ENCODE data around the gene CFD. TPM values are rescaled to one million over a fixed set of nuclear protein-coding genes. Genes with fewer than 3 reads are reported as not detected.
"Not testable (repeated sequence)": the region's sequence is repeated elsewhere in the genome, so short reads cannot be mapped to it uniquely, and the experiment has no call there.

The CFD gene
- total and polyA plus RNA-seq, 4 donors: 4.5 to 20.2 (median 13.6) TPM

- Histone ChIP-seq H3K4me3 (ENCODE audit: low read depth in 1 of 3, low read length in 3 of 3) (no peak overlapping the region), H3K36me3 (ENCODE audit: control insufficient read depth in 4 of 4, insufficient read depth in 3 of 4, low read depth in 1 of 4, low read length in 3 of 4) (no peaks in the 10 kb centered on the region), H3K4me1 (ENCODE audit: control insufficient read depth in 4 of 4, insufficient read depth in 4 of 4, low read length in 3 of 4) (peaks cover 7 to 15% (median 11%) of the 10 kb centered on the region in 4 donors), H3K9ac (ENCODE audit: low read depth in 1 of 2, low read length in 2 of 2) (no peak overlapping the region), H3K9me3 (ENCODE audit: control insufficient read depth in 4 of 4, low read length in 3 of 4) (no peaks in the 10 kb centered on the region), H3K27me3 (ENCODE audit: control insufficient read depth in 4 of 4, insufficient read depth in 4 of 4, low read length in 3 of 4) (peaks cover 0 to 5% (median 1%) of the 10 kb centered on the region in 4 donors), H3K27ac (ENCODE audit: low read depth in 1 of 2, low read length in 2 of 2) (no peak overlapping the region)
- no peak for DNase-seq (ENCODE audit: low spot score)
- WGBS: 36% methylated on average over 12 of the region's 12 CpGs
- TF ChIP-seq FOXA1 (IDR thresholded peaks at IDR 0.05) (no peak), RAD21 (IDR thresholded peaks at IDR 0.05) (no peak), FOXA2 (IDR thresholded peaks at IDR 0.05) (no peak), JUND (IDR thresholded peaks at IDR 0.05) (no peak), ZBTB33 (IDR thresholded peaks at IDR 0.05) (no peak), MAX (IDR thresholded peaks at IDR 0.05) (no peak), SP1 (IDR thresholded peaks at IDR 0.05) (no peak), RXRA (IDR thresholded peaks at IDR 0.05) (no peak), ATF3 (IDR thresholded peaks at IDR 0.05) (no peak)
- TF ChIP-seq, protein P1, sequence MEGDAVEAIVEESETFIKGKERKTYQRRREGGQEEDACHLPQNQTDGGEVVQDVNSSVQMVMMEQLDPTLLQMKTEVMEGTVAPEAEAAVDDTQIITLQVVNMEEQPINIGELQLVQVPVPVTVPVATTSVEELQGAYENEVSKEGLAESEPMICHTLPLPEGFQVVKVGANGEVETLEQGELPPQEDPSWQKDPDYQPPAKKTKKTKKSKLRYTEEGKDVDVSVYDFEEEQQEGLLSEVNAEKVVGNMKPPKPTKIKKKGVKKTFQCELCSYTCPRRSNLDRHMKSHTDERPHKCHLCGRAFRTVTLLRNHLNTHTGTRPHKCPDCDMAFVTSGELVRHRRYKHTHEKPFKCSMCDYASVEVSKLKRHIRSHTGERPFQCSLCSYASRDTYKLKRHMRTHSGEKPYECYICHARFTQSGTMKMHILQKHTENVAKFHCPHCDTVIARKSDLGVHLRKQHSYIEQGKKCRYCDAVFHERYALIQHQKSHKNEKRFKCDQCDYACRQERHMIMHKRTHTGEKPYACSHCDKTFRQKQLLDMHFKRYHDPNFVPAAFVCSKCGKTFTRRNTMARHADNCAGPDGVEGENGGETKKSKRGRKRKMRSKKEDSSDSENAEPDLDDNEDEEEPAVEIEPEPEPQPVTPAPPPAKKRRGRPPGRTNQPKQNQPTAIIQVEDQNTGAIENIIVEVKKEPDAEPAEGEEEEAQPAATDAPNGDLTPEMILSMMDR (IDR thresholded peaks at IDR 0.05; ENCODE audit: low read depth, low read length, missing input control): no peak
Observed at GRCh38 chr19:848386-848921, 11.0 kb upstream of the CFD start.

DNA sequence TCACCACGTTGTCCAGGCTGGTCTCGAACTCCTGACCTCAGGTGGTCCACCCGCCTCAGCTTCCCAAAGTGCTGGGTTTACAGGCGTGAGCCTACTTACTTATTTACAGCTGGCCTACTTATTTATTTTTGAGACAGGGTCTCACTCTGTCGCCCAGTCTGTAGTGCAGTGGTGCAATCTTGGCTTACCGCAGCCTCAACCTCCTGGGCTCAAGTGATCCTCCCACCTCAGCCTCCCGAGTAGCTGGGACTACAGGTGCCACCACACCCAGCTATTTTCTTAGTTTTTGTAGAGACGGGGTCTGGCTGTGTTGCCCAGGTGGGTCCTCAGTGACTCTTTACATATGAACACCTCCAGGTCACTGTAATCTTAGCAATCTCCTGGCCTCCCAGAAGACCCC, 10.3 kb upstream of the CFD start:
- not testable (repeated sequence) for H3K4me3 ChIP-seq (ENCODE audit: low read depth in 1 of 3, low read length in 3 of 3); H3K27ac ChIP-seq (ENCODE audit: low read depth in 1 of 2, low read length in 2 of 2); H3K36me3 ChIP-seq (ENCODE audit: control insufficient read depth in 4 of 4, insufficient read depth in 3 of 4, low read depth in 1 of 4, low read length in 3 of 4); DNase-seq (ENCODE audit: low spot score); H3K9me3 ChIP-seq (ENCODE audit: control insufficient read depth in 4 of 4, low read length in 3 of 4); H3K9ac ChIP-seq (ENCODE audit: low read depth in 1 of 2, low read length in 2 of 2); H3K27me3 ChIP-seq (ENCODE audit: control insufficient read depth in 4 of 4, insufficient read depth in 4 of 4, low read length in 3 of 4)
- 85% methylated on average over 8 of the region's 8 CpGs for WGBS
- H3K4me1 ChIP-seq (ENCODE audit: control insufficient read depth in 4 of 4, insufficient read depth in 4 of 4, low read length in 3 of 4): peaks cover 5 to 12% (median 8%) of the 10 kb centered on the region in 4 donors

DNA sequence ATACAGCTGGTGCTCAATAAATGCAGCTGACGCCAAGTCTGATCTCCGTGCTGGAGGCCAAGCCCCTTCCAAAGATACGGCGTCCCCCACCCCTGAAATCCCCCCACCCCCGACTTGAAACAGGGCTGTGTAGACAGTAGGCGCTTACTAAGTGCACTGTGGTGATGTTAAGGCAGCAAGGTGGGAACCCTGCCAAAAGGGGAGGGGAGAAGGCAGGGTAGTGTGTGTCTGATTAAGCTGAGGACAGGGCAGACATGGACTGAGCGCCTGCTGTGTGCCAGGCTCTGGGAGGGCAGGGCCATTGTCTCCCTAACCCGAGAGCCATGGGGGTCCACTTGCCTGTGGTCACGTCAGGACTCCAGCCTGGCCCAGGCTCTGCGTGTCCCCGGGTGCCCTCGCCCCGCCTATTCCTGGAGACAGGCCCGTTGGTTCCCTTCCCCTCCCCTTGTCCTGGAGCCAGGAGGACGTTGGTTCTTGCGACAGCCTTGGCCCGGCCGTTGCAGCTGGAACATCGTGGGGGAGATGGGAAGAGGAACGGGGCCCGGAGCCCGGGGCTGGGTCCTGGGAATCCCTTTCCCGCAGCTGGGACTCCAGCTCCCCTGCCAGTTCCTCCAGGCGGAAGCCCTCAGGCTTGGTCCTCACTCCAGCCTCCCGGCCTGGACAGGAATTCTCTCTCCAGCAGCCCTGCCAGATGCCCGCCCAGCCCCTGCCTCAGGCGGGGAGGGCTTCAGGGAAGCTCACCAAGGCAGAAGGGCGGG, 9.1 kb upstream of the CFD start:
- no peak for DNase-seq (ENCODE audit: low spot score)
- 16% methylated on average over 28 of the region's 28 CpGs for WGBS
- no peaks in the 10 kb centered on the region for H3K36me3 ChIP-seq (ENCODE audit: control insufficient read depth in 4 of 4, insufficient read depth in 3 of 4, low read depth in 1 of 4, low read length in 3 of 4)
- H3K4me3 ChIP-seq (ENCODE audit: low read depth in 1 of 3, low read length in 3 of 3): no peak overlapping the region
- H3K9me3 ChIP-seq (ENCODE audit: control insufficient read depth in 4 of 4, low read length in 3 of 4): no peaks in the 10 kb centered on the region
- H3K27me3 ChIP-seq (ENCODE audit: control insufficient read depth in 4 of 4, insufficient read depth in 4 of 4, low read length in 3 of 4): peaks cover 0 to 2% (median 0%) of the 10 kb centered on the region in 4 donors
- TF ChIP-seq NR2F2 (IDR thresholded peaks at IDR 0.05): peak; percentile 83
- TF ChIP-seq, protein P1 (IDR thresholded peaks at IDR 0.05; ENCODE audit: low read depth, low read length, missing input control): no peak
- TF ChIP-seq RAD21 (IDR thresholded peaks at IDR 0.05): peak in 1 of 2 donors; percentile 54
- peak; percentile 84 for TF ChIP-seq SP1 (IDR thresholded peaks at IDR 0.05)
- no peak for TF ChIP-seq HNF4G (IDR thresholded peaks at IDR 0.05)
- peak; percentile 95 to 98 for TF ChIP-seq RXRA (IDR thresholded peaks at IDR 0.05)
- TF ChIP-seq REST (IDR thresholded peaks at IDR 0.05): peak; percentile 18
- peak in 1 of 2 donors; percentile 12 for TF ChIP-seq GABPA (IDR thresholded peaks at IDR 0.05 in 1 of 2, conservative IDR thresholded peaks at IDR 0.05 in 1 of 2)
- TF ChIP-seq HNF4A (conservative IDR thresholded peaks at IDR 0.05): peak; percentile 43 to 47
- H3K9ac ChIP-seq (ENCODE audit: low read depth in 1 of 2, low read length in 2 of 2): no peak overlapping the region
- H3K4me1 ChIP-seq (ENCODE audit: control insufficient read depth in 4 of 4, insufficient read depth in 4 of 4, low read length in 3 of 4): peaks cover 5 to 12% (median 8%) of the 10 kb centered on the region in 4 donors
- H3K27ac ChIP-seq (ENCODE audit: low read depth in 1 of 2, low read length in 2 of 2): peak overlapping the region; percentile 34 to 52
